A673 (cell line): ENCODE measurements around the gene F2RL2.

Experiments
- EZH2 ChIP-seq: fragments of 200-600 bp; sonication (generic); IDR thresholded peaks from 2 replicates; pipeline ENCODE4 v1.6.1; 2017; ENCODE audit warnings: borderline replicate concordance, low read depth, mild to moderate bottlenecking, mixed read lengths, antibody characterized with exemption, low read length; ENCODE audit not compliant: poor library complexity, severe bottlenecking
- TF ChIP-seq, protein P1 (sequence below): fragments of 300-800, 200-600 bp; sonication (generic); conservative IDR thresholded peaks from 2 replicates; pipeline ENCODE4 v1.5.1; 2017; ENCODE audit warnings: low read depth, mild to moderate bottlenecking, antibody characterized with exemption, low read length, moderate library complexity, mixed read lengths

DNA sequence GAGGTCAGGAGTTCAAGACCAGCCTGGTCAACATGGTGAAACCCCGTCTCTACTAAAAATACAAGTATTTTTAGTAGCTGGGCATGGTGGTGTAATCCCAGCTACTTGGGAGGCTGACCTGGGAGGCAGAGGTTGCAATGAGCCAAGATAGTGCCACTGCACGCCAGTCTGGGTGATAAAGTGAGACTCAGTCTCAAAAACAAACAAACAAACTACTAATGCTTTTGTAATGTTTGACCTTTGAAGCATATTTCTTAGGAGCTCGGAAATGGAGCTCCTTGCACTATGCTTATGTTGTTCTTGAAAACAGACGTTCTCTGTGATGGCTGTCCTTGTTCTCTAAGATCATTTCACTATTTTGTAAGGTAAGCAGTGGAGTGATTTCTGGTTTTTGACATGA is 6.0 kb downstream of the F2RL2 start:
- TF ChIP-seq, protein P1, sequence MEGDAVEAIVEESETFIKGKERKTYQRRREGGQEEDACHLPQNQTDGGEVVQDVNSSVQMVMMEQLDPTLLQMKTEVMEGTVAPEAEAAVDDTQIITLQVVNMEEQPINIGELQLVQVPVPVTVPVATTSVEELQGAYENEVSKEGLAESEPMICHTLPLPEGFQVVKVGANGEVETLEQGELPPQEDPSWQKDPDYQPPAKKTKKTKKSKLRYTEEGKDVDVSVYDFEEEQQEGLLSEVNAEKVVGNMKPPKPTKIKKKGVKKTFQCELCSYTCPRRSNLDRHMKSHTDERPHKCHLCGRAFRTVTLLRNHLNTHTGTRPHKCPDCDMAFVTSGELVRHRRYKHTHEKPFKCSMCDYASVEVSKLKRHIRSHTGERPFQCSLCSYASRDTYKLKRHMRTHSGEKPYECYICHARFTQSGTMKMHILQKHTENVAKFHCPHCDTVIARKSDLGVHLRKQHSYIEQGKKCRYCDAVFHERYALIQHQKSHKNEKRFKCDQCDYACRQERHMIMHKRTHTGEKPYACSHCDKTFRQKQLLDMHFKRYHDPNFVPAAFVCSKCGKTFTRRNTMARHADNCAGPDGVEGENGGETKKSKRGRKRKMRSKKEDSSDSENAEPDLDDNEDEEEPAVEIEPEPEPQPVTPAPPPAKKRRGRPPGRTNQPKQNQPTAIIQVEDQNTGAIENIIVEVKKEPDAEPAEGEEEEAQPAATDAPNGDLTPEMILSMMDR: no peak
- no peak for TF ChIP-seq EZH2
